Thoracic aorta (tissue), 2 donors: ENCODE results near the gene ETV5. TPM values are rescaled to one million over a fixed set of nuclear protein-coding genes. Genes with fewer than 3 reads are reported as not detected.

ENCODE experiments used
- ATAC-seq: fragments of 150-250 bp; one replicate; pipeline ENCODE4 v1.8.0; 2017; ENCODE audit warnings: low read depth; ENCODE audit not compliant: insufficient number of reproducible peaks, low FRiP score
- DNase-seq: peaks from one replicate; pipeline ENCODE4 v3.0.0-alpha.2; 2020; ENCODE audit warnings: low spot score
- H3K27ac ChIP-seq, 2 donors: fragments of 200-600 bp; sonication (generic); 1 replicate in 1 of 2; 2 replicates in 1 of 2; pipeline ENCODE4 v1.5.1; 2016; ENCODE audit warnings: mild to moderate bottlenecking in 2 of 2, moderate library complexity in 2 of 2
- H3K27me3 ChIP-seq: fragments of 200-600 bp; sonication (generic); replicated peaks from 2 replicates; pipeline ENCODE4 v1.6.0; 2016; ENCODE audit warnings: mild to moderate bottlenecking; ENCODE audit not compliant: insufficient read depth
- H3K36me3 ChIP-seq: fragments of 200-600 bp; sonication (generic); one replicate; pipeline ENCODE4 v1.5.1; 2016
- H3K4me1 ChIP-seq, 2 donors: fragments of 200-600 bp; sonication (generic); 1 replicate in 1 of 2; 2 replicates in 1 of 2; pipeline versions ENCODE4 v1.5.1 to v1.6.0; 2016; ENCODE audit warnings: low read depth in 2 of 2, mild to moderate bottlenecking in 1 of 2; ENCODE audit not compliant: control insufficient read depth in 1 of 2
- H3K4me3 ChIP-seq: fragments of 200-600 bp; sonication (generic); 2 replicates; pipeline ENCODE4 v1.5.1; 2016; ENCODE audit warnings: mild to moderate bottlenecking
- H3K9me3 ChIP-seq: fragments of 200-600 bp; sonication (generic); 2 replicates; pipeline ENCODE4 v1.5.1; 2016
- CTCF ChIP-seq: fragments of 200-600 bp; sonication (generic); IDR thresholded peaks from one replicate; pipeline ENCODE4 v1.5.1; 2019; ENCODE audit warnings: antibody characterized with exemption
- total RNA-seq, 2 donors: library from RNA; depleted of rRNA; stranded (reverse); fragments of >200 nt; gene quantifications; one replicate each; pipeline versions ENCODE4 v1.1.0 to v1.2.3, GENCODE V29; 2016

The ETV5 gene
- total RNA-seq, 2 donors from 2014 or later = 43.6 to 362 TPM

GRCh38 chr3:186070996-186071395 lies 37.9 kb downstream of the ETV5 start:
- DNase-seq = no peak
- H3K9me3 ChIP-seq = no peaks in the 10 kb centered on the region
- TF ChIP-seq CTCF = no peak
- no peaks in the 10 kb centered on the region for H3K4me1 ChIP-seq
- no peaks in the 10 kb centered on the region for H3K27me3 ChIP-seq
- H3K27ac ChIP-seq = no peak overlapping the region
- no peak overlapping the region for H3K4me3 ChIP-seq
- H3K36me3 ChIP-seq = peaks cover 3% of the 10 kb centered on the region
- ATAC-seq = no peak

DNA sequence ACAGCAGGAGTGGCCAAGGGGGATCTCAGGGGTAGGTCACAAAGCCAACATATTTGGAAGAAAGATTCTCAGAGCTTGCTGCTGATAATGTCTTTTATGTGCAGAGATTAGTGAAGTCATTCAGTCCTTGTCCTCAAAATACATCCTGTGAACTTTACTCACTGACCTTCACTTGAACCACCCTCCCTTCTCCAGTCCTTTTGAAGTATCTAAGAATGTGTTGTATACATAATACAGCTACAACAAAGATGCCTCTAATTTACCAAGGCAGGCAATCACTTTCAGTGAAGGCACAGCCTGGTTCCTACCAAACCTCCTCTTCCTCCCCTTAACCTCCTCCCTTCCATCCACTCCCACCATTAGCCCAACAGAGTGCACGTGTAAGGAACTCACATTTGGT lies 38.3 kb downstream of the ETV5 start:
- DNase-seq (no peak), ATAC-seq (no peak)
- H3K9me3 ChIP-seq = no peaks in the 10 kb centered on the region
- no peak for TF ChIP-seq CTCF
- no peak overlapping the region for H3K4me3 ChIP-seq
- no peaks in the 10 kb centered on the region for H3K27me3 ChIP-seq
- H3K36me3 ChIP-seq = peaks cover 2% of the 10 kb centered on the region
- H3K27ac ChIP-seq = no peak overlapping the region
- H3K4me1 ChIP-seq = no peaks in the 10 kb centered on the region

- Histone ChIP-seq H3K27me3 (no peaks in the 10 kb centered on the region), H3K4me3 (no peak overlapping the region), H3K4me1 (no peaks in the 10 kb centered on the region), H3K36me3 (no peaks in the 10 kb centered on the region), H3K27ac (no peak overlapping the region), H3K9me3 (no peaks in the 10 kb centered on the region)
- ATAC-seq = no peak
- no peak for DNase-seq
- TF ChIP-seq CTCF = no peak
Measured at GRCh38 chr3:186070133-186070532, 38.8 kb downstream of the ETV5 start.

DNA sequence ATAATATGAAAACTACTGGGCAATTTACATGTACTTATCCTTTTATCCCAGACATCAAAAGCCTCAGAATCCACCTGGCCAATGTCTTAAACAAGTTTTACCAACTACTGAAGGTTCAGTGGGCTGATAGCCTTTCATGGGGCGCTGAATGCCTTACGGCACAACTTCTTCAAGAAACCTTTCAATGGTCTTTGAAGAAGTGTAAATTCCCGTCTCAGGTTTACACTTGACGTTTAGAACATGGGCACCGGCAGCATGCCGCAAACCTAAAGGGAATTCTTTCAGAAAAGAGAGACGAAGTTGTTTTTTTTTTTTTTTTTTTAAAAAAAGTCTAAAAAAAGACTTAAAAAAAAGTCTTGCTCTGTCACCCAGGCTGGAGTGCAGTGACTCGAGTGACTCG lies 39.7 kb downstream of the ETV5 start:
- ATAC-seq = no peak
- Histone ChIP-seq H3K27me3 (no peaks in the 10 kb centered on the region), H3K27ac (no peak overlapping the region), H3K4me3 (no peak overlapping the region), H3K9me3 (no peaks in the 10 kb centered on the region), H3K36me3 (peaks cover 6% of the 10 kb centered on the region), H3K4me1 (no peaks in the 10 kb centered on the region)
- no peak for DNase-seq
- no peak for TF ChIP-seq CTCF

- Histone ChIP-seq H3K4me3 (no peak overlapping the region), H3K36me3 (peaks cover 12% of the 10 kb centered on the region), H3K27me3 (no peaks in the 10 kb centered on the region), H3K9me3 (no peaks in the 10 kb centered on the region), H3K27ac (no peak overlapping the region), H3K4me1 (no peaks in the 10 kb centered on the region)
- no peak for TF ChIP-seq CTCF
- no peak for ATAC-seq
- no peak for DNase-seq
Measured at GRCh38 chr3:186068243-186068552, 40.7 kb downstream of the ETV5 start.
